GM12878 (cell line): Measurements from ENCODE around the gene TMEM214. TPM values are rescaled to one million over a fixed set of nuclear protein-coding genes. Genes with fewer than 3 reads are reported as not detected.

Experiments used
- ETV6 ChIP-seq, 2 experiments: fragments of 450-650 bp in 1 of 2; IDR thresholded peaks in 1 of 2; conservative IDR thresholded peaks in 1 of 2; 2 replicates each; pipeline ENCODE4 v1.6.1; 2014; ENCODE audit warnings: antibody characterized with exemption in 1 of 2, borderline replicate concordance in 1 of 2, low read depth in 1 of 2, mild to moderate bottlenecking in 1 of 2, moderate library complexity in 1 of 2
- FOXM1 ChIP-seq: IDR thresholded peaks from 2 replicates; pipeline ENCODE4 v1.6.1; 2012; ENCODE audit warnings: low read depth, mild to moderate bottlenecking, inconsistent platforms, low read length, moderate library complexity
- GABPA ChIP-seq: IDR thresholded peaks from 2 replicates; pipeline ENCODE4 v1.6.1; 2014; ENCODE audit warnings: antibody characterized with exemption, low read depth, mild to moderate bottlenecking, inconsistent platforms
- GATAD2B ChIP-seq: fragments of 450-650 bp; conservative IDR thresholded peaks from 2 replicates; pipeline ENCODE4 v1.6.1; 2017; ENCODE audit warnings: low read depth, mild to moderate bottlenecking, moderate library complexity
- HDAC2 ChIP-seq: fragments of 200-600 bp; sonication (generic); IDR thresholded peaks from 2 replicates; pipeline ENCODE4 v1.6.1; 2017
- KLF5 ChIP-seq: fragments of 450-650 bp; IDR thresholded peaks from 2 replicates; pipeline ENCODE4 v1.6.1; 2014; ENCODE audit warnings: mild to moderate bottlenecking; ENCODE audit not compliant: partially characterized antibody
- NR2C1 ChIP-seq: fragments of 450-650 bp; IDR thresholded peaks from 2 replicates; pipeline ENCODE4 v1.6.1; 2017; ENCODE audit warnings: antibody characterized with exemption, mild to moderate bottlenecking, moderate library complexity
- NR2C2 ChIP-seq: IDR thresholded peaks from 2 replicates; pipeline ENCODE4 v1.6.1; 2011; ENCODE audit warnings: borderline replicate concordance, low read depth; ENCODE audit not compliant: control insufficient read depth, insufficient read length
- PML ChIP-seq: IDR thresholded peaks from 2 replicates; pipeline ENCODE4 v1.6.1; 2012; ENCODE audit warnings: low read length, inconsistent platforms
- RFX5 ChIP-seq: IDR thresholded peaks from 2 replicates; pipeline ENCODE4 v1.6.1; 2011; ENCODE audit warnings: low read depth, low read length, improper control_type of control experiment
- ZBED1 ChIP-seq: IDR thresholded peaks from 2 replicates; pipeline ENCODE4 v1.6.1; 2016; ENCODE audit warnings: borderline replicate concordance
- ZNF207 ChIP-seq: fragments of 450-650 bp; IDR thresholded peaks from 2 replicates; pipeline ENCODE4 v1.6.1; 2014; ENCODE audit warnings: antibody characterized with exemption, mild to moderate bottlenecking, borderline replicate concordance
- polyA plus RNA-seq, 11 experiments: library from polyadenylated mRNA; depleted of rRNA in 4 of 11; unstranded in 6 of 11; stranded (reverse) in 5 of 11; fragments of >200 nt; fragmentation: Nextera tagmentation in 4 of 11; fragmentation: Illumina TruSeq in 1 of 11; extraction: Ambion mirVana in 4 of 11; extraction: Trizol in 1 of 11; gene quantifications; 1 replicate in 1 of 11; 2 replicates in 10 of 11; pipeline versions ENCODE4 v1.2.1 to v1.2.3, GENCODE V29; 2011 to 2016; ENCODE audit warnings: inconsistent platforms in 2 of 11, missing spikeins in 2 of 11, low read depth in 1 of 11
- total RNA-seq, 4 experiments: library from RNA; depleted of rRNA in 3 of 4; stranded (reverse); fragments of >200 nt in 3 of 4; fragmentation: Illumina TruSeq in 1 of 4; extraction: Trizol in 1 of 4; gene quantifications; 2 replicates each; pipeline versions ENCODE4 v1.2.1 to v1.2.3, GENCODE V29; 2013 to 2021
- TF ChIP-seq, protein P1 (sequence below): fragments of 450-650 bp; IDR thresholded peaks from 2 replicates; pipeline ENCODE4 v1.6.1; 2017; ENCODE audit warnings: mild to moderate bottlenecking, moderate library complexity
- TF ChIP-seq, protein P2 (sequence below): IDR thresholded peaks from 2 replicates; pipeline ENCODE4 v1.6.1; 2012; ENCODE audit warnings: improper control_type of control experiment, low read depth, low read length; ENCODE audit not compliant: insufficient replicate concordance
- TF ChIP-seq, protein P3 (sequence below): IDR thresholded peaks from 2 replicates; pipeline ENCODE4 v1.6.1; 2011; ENCODE audit warnings: borderline replicate concordance, low read depth, mild to moderate bottlenecking, moderate library complexity, low read length; ENCODE audit not compliant: insufficient read depth, poor library complexity, severe bottlenecking
- TF ChIP-seq, protein P4 (sequence below), 3 experiments: IDR thresholded peaks in 2 of 3; conservative IDR thresholded peaks in 1 of 3; 2 replicates each; pipeline ENCODE4 v1.5.1; 2011; ENCODE audit warnings: low read depth in 3 of 3, low read length in 3 of 3, mild to moderate bottlenecking in 3 of 3, control low read depth in 2 of 3, moderate library complexity in 2 of 3, inconsistent platforms in 1 of 3, mixed read lengths in 1 of 3; ENCODE audit not compliant: control insufficient read depth in 2 of 3, insufficient read depth in 1 of 3; ENCODE audit errors: extremely low read depth in 1 of 3

TMEM214 gene
- total and polyA plus RNA-seq, 10 of the 15 experiments (the other 5 are each of a cell fraction or from before 2014, with no cell fraction given), result 10.4 to 79.2 (median 45.0) TPM

DNA sequence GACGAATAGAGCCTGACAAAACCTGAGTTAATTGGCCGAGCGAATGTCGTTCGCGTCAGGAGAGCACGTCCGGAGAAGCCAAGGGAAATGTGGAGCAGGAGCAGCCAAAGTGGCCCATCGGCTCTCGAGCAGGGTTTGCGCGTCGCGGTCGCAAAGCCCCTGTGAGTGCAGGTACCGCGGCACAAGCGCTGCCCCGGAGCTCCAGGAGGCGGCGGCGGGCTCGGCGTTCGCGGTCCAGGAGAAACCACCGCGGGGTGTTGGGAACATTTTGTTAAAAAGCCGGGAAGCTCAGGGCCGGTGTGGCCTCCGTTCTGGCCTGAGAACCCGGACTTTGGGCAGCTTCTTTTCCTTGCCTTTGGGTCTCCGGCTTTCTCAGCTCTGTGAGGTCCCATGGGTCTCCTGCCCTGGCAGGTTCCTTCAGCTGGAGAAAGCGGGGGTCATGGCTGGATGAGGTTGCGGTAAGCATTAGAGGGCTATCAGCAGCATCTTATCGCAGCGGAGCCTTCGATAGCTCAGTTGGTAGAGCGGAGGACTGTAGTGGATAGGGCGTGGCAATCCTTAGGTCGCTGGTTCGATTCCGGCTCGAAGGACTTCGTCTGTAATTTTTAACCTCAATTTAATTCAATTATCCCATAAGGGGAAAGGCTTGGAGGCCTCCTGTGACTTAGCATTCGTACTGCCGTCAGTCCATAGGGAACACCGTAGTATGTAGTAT, 17.7 kb downstream of the TMEM214 start (continued):
- TF ChIP-seq NR2C1 (no peak), NR2C2 (no peak), ETV6 (conservative IDR thresholded peaks at IDR 0.05 in 1 of 2, IDR thresholded peaks at IDR 0.05 in 1 of 2; ENCODE audit: borderline replicate concordance in 1 of 2, low read depth in 1 of 2) (no peak), RFX5 (no peak), GABPA (peak; percentile 67; the same call in 1 of the 2 replicates), HDAC2 (no peak), GATAD2B (peak; percentile 45; the same call in 1 of the 2 replicates), KLF5 (peak; percentile 15), PML (no peak), ZBED1 (no peak), FOXM1 (no peak), ZNF207 (no peak; the same call in 1 of the 2 replicates)
- TF ChIP-seq, protein P1, sequence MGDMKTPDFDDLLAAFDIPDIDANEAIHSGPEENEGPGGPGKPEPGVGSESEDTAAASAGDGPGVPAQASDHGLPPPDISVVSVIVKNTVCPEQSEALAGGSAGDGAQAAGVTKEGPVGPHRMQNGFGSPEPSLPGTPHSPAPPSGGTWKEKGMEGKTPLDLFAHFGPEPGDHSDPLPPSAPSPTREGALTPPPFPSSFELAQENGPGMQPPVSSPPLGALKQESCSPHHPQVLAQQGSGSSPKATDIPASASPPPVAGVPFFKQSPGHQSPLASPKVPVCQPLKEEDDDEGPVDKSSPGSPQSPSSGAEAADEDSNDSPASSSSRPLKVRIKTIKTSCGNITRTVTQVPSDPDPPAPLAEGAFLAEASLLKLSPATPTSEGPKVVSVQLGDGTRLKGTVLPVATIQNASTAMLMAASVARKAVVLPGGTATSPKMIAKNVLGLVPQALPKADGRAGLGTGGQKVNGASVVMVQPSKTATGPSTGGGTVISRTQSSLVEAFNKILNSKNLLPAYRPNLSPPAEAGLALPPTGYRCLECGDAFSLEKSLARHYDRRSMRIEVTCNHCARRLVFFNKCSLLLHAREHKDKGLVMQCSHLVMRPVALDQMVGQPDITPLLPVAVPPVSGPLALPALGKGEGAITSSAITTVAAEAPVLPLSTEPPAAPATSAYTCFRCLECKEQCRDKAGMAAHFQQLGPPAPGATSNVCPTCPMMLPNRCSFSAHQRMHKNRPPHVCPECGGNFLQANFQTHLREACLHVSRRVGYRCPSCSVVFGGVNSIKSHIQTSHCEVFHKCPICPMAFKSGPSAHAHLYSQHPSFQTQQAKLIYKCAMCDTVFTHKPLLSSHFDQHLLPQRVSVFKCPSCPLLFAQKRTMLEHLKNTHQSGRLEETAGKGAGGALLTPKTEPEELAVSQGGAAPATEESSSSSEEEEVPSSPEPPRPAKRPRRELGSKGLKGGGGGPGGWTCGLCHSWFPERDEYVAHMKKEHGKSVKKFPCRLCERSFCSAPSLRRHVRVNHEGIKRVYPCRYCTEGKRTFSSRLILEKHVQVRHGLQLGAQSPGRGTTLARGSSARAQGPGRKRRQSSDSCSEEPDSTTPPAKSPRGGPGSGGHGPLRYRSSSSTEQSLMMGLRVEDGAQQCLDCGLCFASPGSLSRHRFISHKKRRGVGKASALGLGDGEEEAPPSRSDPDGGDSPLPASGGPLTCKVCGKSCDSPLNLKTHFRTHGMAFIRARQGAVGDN, result no peak
- TF ChIP-seq, protein P2, sequence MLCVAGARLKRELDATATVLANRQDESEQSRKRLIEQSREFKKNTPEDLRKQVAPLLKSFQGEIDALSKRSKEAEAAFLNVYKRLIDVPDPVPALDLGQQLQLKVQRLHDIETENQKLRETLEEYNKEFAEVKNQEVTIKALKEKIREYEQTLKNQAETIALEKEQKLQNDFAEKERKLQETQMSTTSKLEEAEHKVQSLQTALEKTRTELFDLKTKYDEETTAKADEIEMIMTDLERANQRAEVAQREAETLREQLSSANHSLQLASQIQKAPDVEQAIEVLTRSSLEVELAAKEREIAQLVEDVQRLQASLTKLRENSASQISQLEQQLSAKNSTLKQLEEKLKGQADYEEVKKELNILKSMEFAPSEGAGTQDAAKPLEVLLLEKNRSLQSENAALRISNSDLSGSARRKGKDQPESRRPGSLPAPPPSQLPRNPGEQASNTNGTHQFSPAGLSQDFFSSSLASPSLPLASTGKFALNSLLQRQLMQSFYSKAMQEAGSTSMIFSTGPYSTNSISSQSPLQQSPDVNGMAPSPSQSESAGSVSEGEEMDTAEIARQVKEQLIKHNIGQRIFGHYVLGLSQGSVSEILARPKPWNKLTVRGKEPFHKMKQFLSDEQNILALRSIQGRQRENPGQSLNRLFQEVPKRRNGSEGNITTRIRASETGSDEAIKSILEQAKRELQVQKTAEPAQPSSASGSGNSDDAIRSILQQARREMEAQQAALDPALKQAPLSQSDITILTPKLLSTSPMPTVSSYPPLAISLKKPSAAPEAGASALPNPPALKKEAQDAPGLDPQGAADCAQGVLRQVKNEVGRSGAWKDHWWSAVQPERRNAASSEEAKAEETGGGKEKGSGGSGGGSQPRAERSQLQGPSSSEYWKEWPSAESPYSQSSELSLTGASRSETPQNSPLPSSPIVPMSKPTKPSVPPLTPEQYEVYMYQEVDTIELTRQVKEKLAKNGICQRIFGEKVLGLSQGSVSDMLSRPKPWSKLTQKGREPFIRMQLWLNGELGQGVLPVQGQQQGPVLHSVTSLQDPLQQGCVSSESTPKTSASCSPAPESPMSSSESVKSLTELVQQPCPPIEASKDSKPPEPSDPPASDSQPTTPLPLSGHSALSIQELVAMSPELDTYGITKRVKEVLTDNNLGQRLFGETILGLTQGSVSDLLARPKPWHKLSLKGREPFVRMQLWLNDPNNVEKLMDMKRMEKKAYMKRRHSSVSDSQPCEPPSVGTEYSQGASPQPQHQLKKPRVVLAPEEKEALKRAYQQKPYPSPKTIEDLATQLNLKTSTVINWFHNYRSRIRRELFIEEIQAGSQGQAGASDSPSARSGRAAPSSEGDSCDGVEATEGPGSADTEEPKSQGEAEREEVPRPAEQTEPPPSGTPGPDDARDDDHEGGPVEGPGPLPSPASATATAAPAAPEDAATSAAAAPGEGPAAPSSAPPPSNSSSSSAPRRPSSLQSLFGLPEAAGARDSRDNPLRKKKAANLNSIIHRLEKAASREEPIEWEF, result no peak
- TF ChIP-seq, protein P3, sequence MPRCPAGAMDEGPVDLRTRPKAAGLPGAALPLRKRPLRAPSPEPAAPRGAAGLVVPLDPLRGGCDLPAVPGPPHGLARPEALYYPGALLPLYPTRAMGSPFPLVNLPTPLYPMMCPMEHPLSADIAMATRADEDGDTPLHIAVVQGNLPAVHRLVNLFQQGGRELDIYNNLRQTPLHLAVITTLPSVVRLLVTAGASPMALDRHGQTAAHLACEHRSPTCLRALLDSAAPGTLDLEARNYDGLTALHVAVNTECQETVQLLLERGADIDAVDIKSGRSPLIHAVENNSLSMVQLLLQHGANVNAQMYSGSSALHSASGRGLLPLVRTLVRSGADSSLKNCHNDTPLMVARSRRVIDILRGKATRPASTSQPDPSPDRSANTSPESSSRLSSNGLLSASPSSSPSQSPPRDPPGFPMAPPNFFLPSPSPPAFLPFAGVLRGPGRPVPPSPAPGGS, result peak; percentile 52
- TF ChIP-seq, protein P4, sequence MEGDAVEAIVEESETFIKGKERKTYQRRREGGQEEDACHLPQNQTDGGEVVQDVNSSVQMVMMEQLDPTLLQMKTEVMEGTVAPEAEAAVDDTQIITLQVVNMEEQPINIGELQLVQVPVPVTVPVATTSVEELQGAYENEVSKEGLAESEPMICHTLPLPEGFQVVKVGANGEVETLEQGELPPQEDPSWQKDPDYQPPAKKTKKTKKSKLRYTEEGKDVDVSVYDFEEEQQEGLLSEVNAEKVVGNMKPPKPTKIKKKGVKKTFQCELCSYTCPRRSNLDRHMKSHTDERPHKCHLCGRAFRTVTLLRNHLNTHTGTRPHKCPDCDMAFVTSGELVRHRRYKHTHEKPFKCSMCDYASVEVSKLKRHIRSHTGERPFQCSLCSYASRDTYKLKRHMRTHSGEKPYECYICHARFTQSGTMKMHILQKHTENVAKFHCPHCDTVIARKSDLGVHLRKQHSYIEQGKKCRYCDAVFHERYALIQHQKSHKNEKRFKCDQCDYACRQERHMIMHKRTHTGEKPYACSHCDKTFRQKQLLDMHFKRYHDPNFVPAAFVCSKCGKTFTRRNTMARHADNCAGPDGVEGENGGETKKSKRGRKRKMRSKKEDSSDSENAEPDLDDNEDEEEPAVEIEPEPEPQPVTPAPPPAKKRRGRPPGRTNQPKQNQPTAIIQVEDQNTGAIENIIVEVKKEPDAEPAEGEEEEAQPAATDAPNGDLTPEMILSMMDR (IDR thresholded peaks at IDR 0.05 in 2 of 3, conservative IDR thresholded peaks at IDR 0.05 in 1 of 3; ENCODE audit: control insufficient read depth in 2 of 3, extremely low read depth in 1 of 3, insufficient read depth in 1 of 3, low read depth in 3 of 3, low read length in 3 of 3), result peak; percentile 5 to 33 (median 6); a peak in 1 of 6 replicates
